Nephron (organoid): ENCODE measurements around the gene CDH23.
A peak's percentile ranks its signal among the peaks of the same experiment; 100 is the strongest.

Experiments used
- H3K27ac Mint-ChIP-seq, 3 experiments: 2 replicates each; pipeline ENCODE4 v1.8.0; 2020; ENCODE audit warnings: mixed read lengths in 3 of 3, mild to moderate bottlenecking in 2 of 3, moderate library complexity in 1 of 3
- H3K27me3 Mint-ChIP-seq: 2 replicates; pipeline ENCODE4 v1.8.0; 2021; ENCODE audit warnings: low read depth, mild to moderate bottlenecking, moderate library complexity, mixed read lengths
- H3K36me3 Mint-ChIP-seq: 2 replicates; pipeline ENCODE4 v1.8.0; 2020; ENCODE audit warnings: low read depth, mixed read lengths
- H3K4me1 Mint-ChIP-seq: 2 replicates; pipeline ENCODE4 v1.8.0; 2020; ENCODE audit warnings: mixed read lengths
- H3K4me3 Mint-ChIP-seq, 3 experiments: 2 replicates each; pipeline ENCODE4 v1.8.0; 2020; ENCODE audit warnings: mild to moderate bottlenecking in 3 of 3, mixed read lengths in 3 of 3, moderate library complexity in 2 of 3
- H3K9me3 Mint-ChIP-seq: 2 replicates; pipeline ENCODE4 v1.8.0; 2020; ENCODE audit warnings: mixed read lengths
- CTCF ChIP-seq, 3 experiments: fragments of 200-600 bp; sonication (generic); IDR thresholded peaks; one replicate each; pipeline ENCODE4 v1.5.0; 2021; ENCODE audit warnings: antibody characterized with exemption in 3 of 3; ENCODE audit not compliant: unreplicated experiment in 3 of 3

Gene CDH23

GRCh38 chr10:71395621-71396020, 1.1 kb upstream of the CDH23 start:
- Mint-ChIP-seq H3K36me3 (no peaks in the 10 kb centered on the region), H3K4me1 (peaks cover 5% of the 10 kb centered on the region), H3K27ac (no peak overlapping the region), H3K4me3 (peak overlapping the region; percentile 61 to 74 (median 71)), H3K27me3 (peaks cover 76% of the 10 kb centered on the region), H3K9me3 (no peaks in the 10 kb centered on the region)
- no peak for TF ChIP-seq CTCF (IDR thresholded peaks at IDR 0.05; ENCODE audit: unreplicated experiment in 3 of 3)

- Mint-ChIP-seq H3K9me3 (no peaks in the 10 kb centered on the region), H3K36me3 (no peaks in the 10 kb centered on the region), H3K4me1 (peaks cover 5% of the 10 kb centered on the region), H3K27me3 (peaks cover 76% of the 10 kb centered on the region), H3K4me3 (peak overlapping the region; percentile 61 to 74 (median 71)), H3K27ac (no peak overlapping the region)
- peak; percentile 47 to 60 (median 58) for TF ChIP-seq CTCF (IDR thresholded peaks at IDR 0.05; ENCODE audit: unreplicated experiment in 3 of 3)
Measured at GRCh38 chr10:71396084-71396710, 523 bp upstream of the CDH23 start.

- peak overlapping the region; percentile 49 to 79 (median 75) for H3K4me3 Mint-ChIP-seq
- no peak overlapping the region for H3K27ac Mint-ChIP-seq
- peaks cover 5% of the 10 kb centered on the region for H3K4me1 Mint-ChIP-seq
- no peaks in the 10 kb centered on the region for H3K9me3 Mint-ChIP-seq
- TF ChIP-seq CTCF (IDR thresholded peaks at IDR 0.05; ENCODE audit: unreplicated experiment in 3 of 3): no peak
- no peaks in the 10 kb centered on the region for H3K36me3 Mint-ChIP-seq
- H3K27me3 Mint-ChIP-seq: peaks cover 77% of the 10 kb centered on the region
Measured at GRCh38 chr10:71397296-71398212, 834 bp downstream of the CDH23 start.

GRCh38 chr10:71398976-71399375, 2.3 kb downstream of the CDH23 start:
- TF ChIP-seq CTCF (IDR thresholded peaks at IDR 0.05; ENCODE audit: unreplicated experiment in 3 of 3): no peak
- H3K36me3 Mint-ChIP-seq: no peaks in the 10 kb centered on the region
- no peaks in the 10 kb centered on the region for H3K9me3 Mint-ChIP-seq

GRCh38 chr10:71399946-71400345, 3.2 kb downstream of the CDH23 start:
- no peaks in the 10 kb centered on the region for H3K36me3 Mint-ChIP-seq
- no peaks in the 10 kb centered on the region for H3K9me3 Mint-ChIP-seq
- peaks cover 5% of the 10 kb centered on the region for H3K4me1 Mint-ChIP-seq
- H3K27ac Mint-ChIP-seq: no peak overlapping the region
- H3K4me3 Mint-ChIP-seq: no peak overlapping the region
- no peak for TF ChIP-seq CTCF (IDR thresholded peaks at IDR 0.05; ENCODE audit: unreplicated experiment in 3 of 3)
- H3K27me3 Mint-ChIP-seq: peaks cover 67% of the 10 kb centered on the region

More at GRCh38 chr10:71398976-71399375, 2.3 kb downstream of the CDH23 start:
- Mint-ChIP-seq H3K4me1 (peaks cover 5% of the 10 kb centered on the region), H3K27me3 (peaks cover 69% of the 10 kb centered on the region), H3K27ac (no peak overlapping the region), H3K4me3 (peak overlapping the region; percentile 10 to 69 (median 39))
